Activated T-cell treated with anti-CD3 and anti-CD28 coated beads for 24 hours (primary cell): ENCODE measurements around the gene MATCAP1.
A peak's percentile ranks its signal among the peaks of the same experiment; 100 is the strongest.

ENCODE experiments used
- DNase-seq: peaks from one replicate; pipeline ENCODE4 v3.0.0-alpha.2; 2020; ENCODE audit warnings: low read depth

Gene MATCAP1

GRCh38 chr16:67156143-67156844 is 27.5 kb downstream of the MATCAP1 start:
- DNase-seq, result no peak

GRCh38 chr16:67155295-67156142 is 28.2 kb downstream of the MATCAP1 start:
- DNase-seq, result peak; percentile 66

GRCh38 chr16:67154578-67155294 is 29.0 kb downstream of the MATCAP1 start:
- DNase-seq, result no peak

- no peak for DNase-seq
These were observed 32.2 kb downstream of the MATCAP1 start for GRCh38 chr16:67151431-67152097.

GRCh38 chr16:67150833-67151396 is 32.8 kb downstream of the MATCAP1 start, which contains the start of gene B3GNT9:
Gene B3GNT9, minus strand, starts transcription at chr16:67150998. Its CDS starts 513 bp downstream, at chr16:67150485.
- DNase-seq, result peak; percentile 32

- DNase-seq, result peak; percentile 35
These were observed 33.5 kb downstream of the MATCAP1 start for GRCh38 chr16:67150047-67150832.

GRCh38 chr16:67149276-67150046 is 34.3 kb downstream of the MATCAP1 start:
- no peak for DNase-seq

GRCh38 chr16:67148656-67149275 is 35.0 kb downstream of the MATCAP1 start:
- no peak for DNase-seq

GRCh38 chr16:67148221-67148620 is 35.5 kb downstream of the MATCAP1 start:
- no peak for DNase-seq

- no peak for DNase-seq
These were observed 36.2 kb downstream of the MATCAP1 start for GRCh38 chr16:67147437-67148140.

- DNase-seq, result no peak
These were observed 37.0 kb downstream of the MATCAP1 start for GRCh38 chr16:67146523-67147357.

- no peak for DNase-seq
These were observed 38.0 kb downstream of the MATCAP1 start for GRCh38 chr16:67145746-67146145.

GRCh38 chr16:67144943-67145342 is 38.8 kb downstream of the MATCAP1 start:
- no peak for DNase-seq

- DNase-seq, result no peak
These were observed 41.4 kb downstream of the MATCAP1 start for GRCh38 chr16:67142342-67142741.

- DNase-seq, result no peak
These were observed 42.4 kb downstream of the MATCAP1 start for GRCh38 chr16:67141391-67141790.

GRCh38 chr16:67137605-67138004 is 46.2 kb downstream of the MATCAP1 start:
- DNase-seq, result no peak

- no peak for DNase-seq
These were observed 54.3 kb downstream of the MATCAP1 start for GRCh38 chr16:67129422-67129821.

GRCh38 chr16:67128887-67129286 is 54.9 kb downstream of the MATCAP1 start:
- no peak for DNase-seq
